Duodenal mucosa (tissue), 2 donors: ENCODE results near the gene GRIK4.

ENCODE experiments used
- H3K27ac ChIP-seq: one replicate; pipeline ENCODE4 v1.7.0; 2013; ENCODE audit warnings: low read depth, low read length
- H3K27me3 ChIP-seq, 2 donors: one replicate each; pipeline ENCODE4 v1.7.0; 2013; ENCODE audit warnings: low read length in 2 of 2, control low read depth in 1 of 2; ENCODE audit not compliant: insufficient read depth in 2 of 2, control insufficient read depth in 1 of 2
- H3K36me3 ChIP-seq, 2 donors: one replicate each; pipeline ENCODE4 v1.7.0; 2013; ENCODE audit warnings: low read length in 2 of 2, control low read depth in 1 of 2; ENCODE audit not compliant: insufficient read depth in 2 of 2, control insufficient read depth in 1 of 2
- H3K4me1 ChIP-seq, 2 donors: one replicate each; pipeline ENCODE4 v1.7.0; 2013; ENCODE audit warnings: low read length in 2 of 2, control low read depth in 1 of 2; ENCODE audit not compliant: insufficient read depth in 2 of 2, control insufficient read depth in 1 of 2
- H3K4me3 ChIP-seq, 2 donors: one replicate each; pipeline ENCODE4 v1.7.0; 2013; ENCODE audit warnings: low read length in 2 of 2, low read depth in 1 of 2
- H3K9ac ChIP-seq, 2 donors: one replicate each; pipeline ENCODE4 v1.7.0; 2013; ENCODE audit warnings: low read length in 2 of 2, low read depth in 1 of 2
- H3K9me3 ChIP-seq, 2 donors: one replicate each; pipeline ENCODE4 v1.7.0; 2013; ENCODE audit warnings: low read length in 2 of 2, control low read depth in 1 of 2; ENCODE audit not compliant: control insufficient read depth in 1 of 2

The GRIK4 gene

DNA sequence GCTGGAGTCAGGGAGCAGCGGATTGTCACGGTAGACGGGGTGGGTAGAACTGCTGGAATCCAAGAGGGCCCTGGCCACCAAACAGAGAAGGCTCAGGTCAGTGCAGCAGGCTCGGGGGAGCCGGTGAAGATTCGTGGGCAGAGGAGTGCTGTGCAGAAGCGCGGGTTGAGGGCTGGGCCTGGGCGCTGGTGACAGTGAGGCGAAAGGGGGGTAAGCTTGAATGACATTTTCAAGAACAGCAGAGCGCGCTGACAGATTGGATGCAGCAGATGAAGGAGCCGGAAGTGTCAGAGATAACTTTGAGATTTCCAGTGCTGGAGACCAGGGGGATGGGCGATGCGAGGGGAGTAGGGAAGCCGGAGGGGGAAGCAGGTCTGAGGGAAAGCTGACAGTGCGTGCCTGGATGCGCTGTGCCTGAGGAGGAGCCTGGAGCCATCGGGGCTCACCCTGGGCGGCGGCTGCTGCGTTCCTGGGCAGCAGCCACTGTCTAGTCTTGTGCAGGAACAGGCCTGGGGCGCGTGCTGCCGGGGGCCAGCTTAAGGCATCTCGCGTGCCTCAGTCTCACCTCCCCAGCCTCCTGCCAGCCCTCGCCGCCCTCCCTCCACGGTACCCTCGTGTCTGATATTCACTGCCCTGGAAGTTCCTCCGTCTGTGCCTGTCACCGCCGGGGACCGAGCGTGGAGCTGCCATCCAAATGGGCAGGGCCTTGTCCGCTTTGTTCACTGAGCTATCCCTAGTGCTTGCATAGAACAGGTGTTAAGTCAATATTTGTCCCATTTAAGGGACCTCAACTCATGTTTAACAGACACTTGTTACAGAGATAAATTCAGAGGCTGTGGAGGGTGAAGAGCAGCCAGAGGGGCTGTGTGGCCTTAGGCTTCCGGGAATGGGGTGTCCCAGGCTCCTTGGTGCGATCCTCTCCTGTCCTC, 5.2 kb downstream of the GRIK4 start:
- Histone ChIP-seq H3K4me1 (no peaks in the 10 kb centered on the region), H3K9me3 (no peaks in the 10 kb centered on the region), H3K27ac (no peak overlapping the region), H3K9ac (no peak overlapping the region), H3K4me3 (no peak overlapping the region), H3K36me3 (no peaks in the 10 kb centered on the region), H3K27me3 (peaks cover 0 to 16% of the 10 kb centered on the region in 2 donors)

DNA sequence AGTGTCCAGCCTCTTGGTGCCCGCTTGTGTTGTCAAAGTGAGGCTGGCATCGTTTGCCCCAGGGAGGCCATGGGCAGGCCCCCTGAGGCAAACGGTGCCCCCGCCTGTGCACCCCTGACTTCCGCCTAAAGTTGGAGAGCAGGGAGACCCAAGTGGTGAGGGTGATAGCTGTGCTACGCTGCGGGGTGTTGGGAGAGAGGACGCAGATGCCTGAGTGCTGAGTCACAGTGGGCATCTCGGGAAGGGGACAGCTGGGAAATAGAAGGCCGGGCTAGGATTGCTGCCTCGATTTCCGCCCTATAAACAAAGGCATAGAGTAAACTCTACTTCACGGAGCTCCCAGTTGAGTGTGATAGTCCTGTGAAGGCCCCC, 5.8 kb downstream of the GRIK4 start:
- Histone ChIP-seq H3K27ac (no peak overlapping the region), H3K4me1 (no peaks in the 10 kb centered on the region)

DNA sequence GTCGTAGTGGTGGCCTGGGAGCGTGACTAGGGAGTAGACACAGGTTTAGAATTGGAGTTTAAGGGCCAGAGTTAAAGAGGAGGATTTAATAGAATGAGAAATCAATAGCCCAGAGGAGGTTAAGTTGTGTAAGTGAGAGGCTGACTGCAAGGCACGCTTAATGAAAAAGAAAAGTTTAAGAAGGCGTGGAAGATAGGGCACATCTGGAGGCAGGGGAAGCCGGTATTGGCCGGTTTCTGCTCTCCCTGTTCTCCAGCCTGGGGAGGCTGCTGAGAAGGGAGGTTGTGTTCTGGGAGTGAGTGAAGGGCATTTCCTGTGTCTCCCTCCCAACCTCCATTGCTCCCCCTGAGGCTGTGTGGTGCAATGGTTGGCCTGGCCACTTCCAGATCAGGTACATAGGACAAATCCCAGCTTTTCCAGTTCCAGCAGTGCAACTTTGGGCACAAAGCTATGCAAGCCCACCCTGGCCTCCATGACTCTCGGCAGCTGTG, 6.3 kb downstream of the GRIK4 start:
- H3K9me3 ChIP-seq: no peaks in the 10 kb centered on the region
- no peaks in the 10 kb centered on the region for H3K36me3 ChIP-seq
- H3K4me1 ChIP-seq: no peaks in the 10 kb centered on the region
- H3K4me3 ChIP-seq: no peak overlapping the region
- no peak overlapping the region for H3K27ac ChIP-seq
- no peak overlapping the region for H3K9ac ChIP-seq
- peaks cover 0 to 16% of the 10 kb centered on the region in 2 donors for H3K27me3 ChIP-seq

More for the DNA sequence above, 5.8 kb downstream of the GRIK4 start:
- Histone ChIP-seq H3K36me3 (no peaks in the 10 kb centered on the region), H3K9me3 (no peaks in the 10 kb centered on the region), H3K9ac (no peak overlapping the region), H3K4me3 (no peak overlapping the region), H3K27me3 (peaks cover 0 to 16% of the 10 kb centered on the region in 2 donors)

DNA sequence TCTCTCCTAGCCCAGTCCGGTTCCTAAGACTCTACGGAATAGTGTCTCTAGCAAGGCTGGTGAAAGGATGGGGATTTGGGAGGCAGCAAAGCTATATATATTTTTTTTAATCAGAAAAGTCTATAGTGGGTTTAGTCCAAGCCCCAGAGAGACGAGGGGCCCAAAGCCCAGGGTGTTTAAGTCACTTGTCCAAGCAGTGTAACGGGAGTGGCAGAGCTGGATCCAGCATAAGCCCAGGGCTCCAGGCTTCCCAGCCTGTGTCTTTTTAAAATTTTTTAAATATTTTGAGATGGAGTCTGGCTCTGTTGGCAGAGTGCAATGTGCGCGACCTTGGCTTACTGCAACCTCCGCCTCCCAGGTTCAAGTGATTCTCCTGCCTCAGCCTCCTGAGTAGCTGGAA, 6.8 kb downstream of the GRIK4 start:
- peaks cover 4 to 16% of the 10 kb centered on the region in 2 donors for H3K27me3 ChIP-seq

GRCh38 chr11:120519474-120519873, 7.9 kb downstream of the GRIK4 start:
- Histone ChIP-seq H3K27me3 (peaks cover 7 to 21% of the 10 kb centered on the region in 2 donors), H3K4me3 (no peak overlapping the region), H3K27ac (no peak overlapping the region), H3K4me1 (peaks cover 4 to 5% of the 10 kb centered on the region in 2 donors), H3K36me3 (no peaks in the 10 kb centered on the region), H3K9ac (no peak overlapping the region), H3K9me3 (no peaks in the 10 kb centered on the region)

More for the DNA sequence above, 6.8 kb downstream of the GRIK4 start:
- H3K9me3 ChIP-seq: no peaks in the 10 kb centered on the region
- no peak overlapping the region for H3K9ac ChIP-seq
- no peak overlapping the region for H3K27ac ChIP-seq
- H3K4me1 ChIP-seq: peaks cover under 1 to 2% of the 10 kb centered on the region in 2 donors
- H3K36me3 ChIP-seq: no peaks in the 10 kb centered on the region
- H3K4me3 ChIP-seq: no peak overlapping the region

DNA sequence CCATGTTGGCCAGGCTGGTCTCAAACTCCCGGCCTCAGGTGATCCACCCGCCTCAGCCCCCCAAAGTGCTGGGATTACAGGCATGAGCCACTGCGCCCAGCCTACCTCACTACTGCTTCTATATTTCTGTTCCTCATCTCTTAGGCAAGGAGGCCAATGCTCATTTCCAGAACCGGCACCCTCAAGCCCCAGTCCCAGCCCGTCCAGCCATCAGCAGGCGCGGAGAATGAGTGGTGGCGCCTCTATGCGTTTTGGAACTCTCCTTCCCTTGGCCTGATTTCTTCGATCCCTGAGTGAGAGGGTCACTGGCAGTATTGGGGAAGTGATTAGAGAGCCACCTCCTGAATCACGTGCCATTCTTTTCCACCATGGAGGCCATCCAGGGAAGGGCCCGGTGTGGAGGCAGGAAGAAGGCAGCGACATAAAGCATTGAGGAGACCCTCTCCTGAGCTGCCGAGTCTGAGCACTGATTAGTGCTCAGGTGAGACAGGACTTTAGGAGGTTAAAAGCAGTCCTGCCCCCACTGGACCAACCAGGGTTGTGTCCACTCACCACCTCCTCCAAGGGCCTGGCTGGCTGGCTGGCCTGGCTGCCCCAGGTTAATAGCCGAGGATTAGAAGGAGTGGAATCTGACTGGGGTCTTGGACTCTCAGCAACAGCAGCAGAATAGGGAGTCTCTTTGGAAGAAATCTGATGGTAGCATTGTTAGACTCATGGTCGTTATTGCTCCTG, 8.7 kb downstream of the GRIK4 start:
- Histone ChIP-seq H3K4me3 (no peak overlapping the region), H3K27ac (no peak overlapping the region), H3K27me3 (peaks cover 12 to 22% of the 10 kb centered on the region in 2 donors), H3K4me1 (peaks cover 5 to 7% of the 10 kb centered on the region in 2 donors), H3K9ac (no peak overlapping the region), H3K9me3 (no peaks in the 10 kb centered on the region), H3K36me3 (no peaks in the 10 kb centered on the region)

- H3K9ac ChIP-seq: no peak overlapping the region
- H3K27me3 ChIP-seq: peaks cover 15 to 25% of the 10 kb centered on the region in 2 donors
- H3K27ac ChIP-seq: no peak overlapping the region
Observed at GRCh38 chr11:120521176-120521575, 9.6 kb downstream of the GRIK4 start.

GRCh38 chr11:120522021-120522420, 10.5 kb downstream of the GRIK4 start:
- H3K27me3 ChIP-seq: peaks cover 19 to 25% of the 10 kb centered on the region in 2 donors
- H3K9ac ChIP-seq: no peak overlapping the region
- no peak overlapping the region for H3K27ac ChIP-seq
- H3K4me3 ChIP-seq: no peak overlapping the region
- H3K9me3 ChIP-seq: no peaks in the 10 kb centered on the region
- no peaks in the 10 kb centered on the region for H3K36me3 ChIP-seq
- peaks cover 8 to 14% of the 10 kb centered on the region in 2 donors for H3K4me1 ChIP-seq

More at GRCh38 chr11:120521176-120521575, 9.6 kb downstream of the GRIK4 start:
- Histone ChIP-seq H3K9me3 (no peaks in the 10 kb centered on the region), H3K4me1 (peaks cover 8 to 14% of the 10 kb centered on the region in 2 donors), H3K4me3 (no peak overlapping the region), H3K36me3 (no peaks in the 10 kb centered on the region)

GRCh38 chr11:120522736-120523135, 11.2 kb downstream of the GRIK4 start:
- Histone ChIP-seq H3K9ac (no peak overlapping the region), H3K4me3 (no peak overlapping the region), H3K27ac (no peak overlapping the region), H3K9me3 (no peaks in the 10 kb centered on the region), H3K36me3 (no peaks in the 10 kb centered on the region), H3K27me3 (peaks cover 26 to 28% of the 10 kb centered on the region in 2 donors), H3K4me1 (peaks cover 8 to 14% of the 10 kb centered on the region in 2 donors)

GRCh38 chr11:120523196-120523595, 11.6 kb downstream of the GRIK4 start:
- Histone ChIP-seq H3K9me3 (no peaks in the 10 kb centered on the region), H3K9ac (no peak overlapping the region), H3K27me3 (peaks cover 26 to 28% of the 10 kb centered on the region in 2 donors)

More at GRCh38 chr11:120523196-120523595, 11.6 kb downstream of the GRIK4 start:
- no peaks in the 10 kb centered on the region for H3K36me3 ChIP-seq
- H3K27ac ChIP-seq: no peak overlapping the region
- H3K4me3 ChIP-seq: no peak overlapping the region
- H3K4me1 ChIP-seq: peaks cover 8 to 14% of the 10 kb centered on the region in 2 donors
